Ishikawa (cell line): ENCODE data around the gene IL36B.

Experiments used
- CEBPB ChIP-seq: IDR thresholded peaks from 2 replicates; pipeline ENCODE4 v1.6.1; 2012
- CREB1 ChIP-seq: IDR thresholded peaks from 2 replicates; pipeline ENCODE4 v1.6.1; 2012; ENCODE audit warnings: low read depth
- EGR1 ChIP-seq: IDR thresholded peaks from 2 replicates; pipeline ENCODE4 v1.6.1; 2012
- EP300 ChIP-seq: IDR thresholded peaks from 2 replicates; pipeline ENCODE4 v1.6.1; 2012; ENCODE audit warnings: borderline replicate concordance
- FOXM1 ChIP-seq: IDR thresholded peaks from 2 replicates; pipeline ENCODE4 v1.6.1; 2012; ENCODE audit warnings: low read depth, borderline replicate concordance
- MAX ChIP-seq: IDR thresholded peaks from 2 replicates; pipeline ENCODE4 v1.6.1; 2012
- NFIC ChIP-seq: IDR thresholded peaks from 2 replicates; pipeline ENCODE4 v1.6.1; 2012
- RAD21 ChIP-seq: IDR thresholded peaks from 2 replicates; pipeline ENCODE4 v1.6.1; 2012; ENCODE audit warnings: low read depth
- REST ChIP-seq: IDR thresholded peaks from 2 replicates; pipeline ENCODE4 v1.6.1; 2012; ENCODE audit warnings: low read depth, mild to moderate bottlenecking
- TAF1 ChIP-seq: IDR thresholded peaks from 2 replicates; pipeline ENCODE4 v1.6.1; 2012; ENCODE audit warnings: low read depth, mild to moderate bottlenecking
- TCF12 ChIP-seq: IDR thresholded peaks from 2 replicates; pipeline ENCODE4 v1.6.1; 2012; ENCODE audit warnings: low read depth
- TEAD4 ChIP-seq: IDR thresholded peaks from 2 replicates; pipeline ENCODE4 v1.6.1; 2012
- USF1 ChIP-seq: IDR thresholded peaks from 2 replicates; pipeline ENCODE4 v1.6.1; 2012
- YY1 ChIP-seq: IDR thresholded peaks from 2 replicates; pipeline ENCODE4 v1.6.1; 2012; ENCODE audit warnings: low read depth
- ZBTB7A ChIP-seq: IDR thresholded peaks from 2 replicates; pipeline ENCODE4 v1.6.1; 2012; ENCODE audit warnings: low read depth

IL36B gene

GRCh38 chr2:113067681-113068080, 15.0 kb upstream of the IL36B start, which contains the start of gene IL1F10:
TSS of gene IL1F10 (plus strand) at chr2:113067970. CDS start at chr2:113072739, 4,769 bp downstream.
- no peak for TF ChIP-seq TAF1
- TF ChIP-seq FOXM1, result no peak
- TF ChIP-seq REST, result no peak
- no peak for TF ChIP-seq RAD21
- TF ChIP-seq TCF12, result no peak
- TF ChIP-seq USF1, result no peak
- no peak for TF ChIP-seq ZBTB7A
- no peak for TF ChIP-seq MAX
- TF ChIP-seq YY1, result no peak
- no peak for TF ChIP-seq CEBPB
- no peak for TF ChIP-seq EGR1
- TF ChIP-seq CREB1, result no peak
- no peak for TF ChIP-seq EP300
- no peak for TF ChIP-seq NFIC
- TF ChIP-seq TEAD4, result no peak

- TF ChIP-seq USF1 (no peak), TCF12 (no peak), TEAD4 (no peak), EP300 (no peak), TAF1 (no peak), REST (no peak), CREB1 (no peak), NFIC (no peak), FOXM1 (no peak), EGR1 (no peak), ZBTB7A (no peak), MAX (no peak), YY1 (no peak), RAD21 (no peak), CEBPB (no peak)
Measured at GRCh38 chr2:113064898-113065297, 12.2 kb upstream of the IL36B start.

- TF ChIP-seq REST (no peak), TAF1 (no peak), FOXM1 (no peak), YY1 (no peak), USF1 (no peak), RAD21 (no peak), NFIC (no peak), EP300 (no peak), CREB1 (no peak), EGR1 (no peak), MAX (no peak), CEBPB (no peak), TCF12 (no peak), TEAD4 (no peak)
Measured at GRCh38 chr2:113064281-113064680, 11.6 kb upstream of the IL36B start.
